Stimulated activated CD4-positive, alpha-beta T cell treated with anti-CD3 and anti-CD28 coated beads, TNF-alpha, amount 100 ng/mL, for 48 hours (primary cell): ENCODE measurements around the gene UBE4B.
"Not testable (repeated sequence)": the region's sequence is repeated elsewhere in the genome, so short reads cannot be mapped to it uniquely, and the experiment has no call there.

Source experiments
- DNase-seq, 3 donors: peaks; one replicate each; pipeline ENCODE4 v3.0.0-alpha.2; 2020; ENCODE audit warnings: low read depth in 3 of 3

Gene UBE4B

DNA sequence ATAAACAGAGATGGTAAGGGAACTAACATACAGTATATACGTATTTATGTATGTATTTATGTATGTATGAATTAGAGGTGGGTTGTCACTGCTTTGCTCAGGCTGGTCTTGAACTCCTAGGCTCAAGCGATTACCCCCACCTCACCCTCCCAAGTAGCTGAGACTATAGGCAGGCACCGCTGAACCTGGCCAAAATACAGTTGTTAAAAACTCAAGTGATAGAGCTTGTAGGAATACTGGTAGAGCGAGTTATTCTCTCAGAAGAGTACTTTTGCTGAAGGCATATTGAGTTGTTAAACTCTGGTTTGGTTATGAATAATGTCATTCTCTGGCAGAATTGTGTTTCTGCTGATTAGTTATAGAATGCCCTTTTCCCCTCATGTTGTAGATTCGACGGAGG lies 38.9 kb downstream of the UBE4B start:
- DNase-seq: no peak

DNA sequence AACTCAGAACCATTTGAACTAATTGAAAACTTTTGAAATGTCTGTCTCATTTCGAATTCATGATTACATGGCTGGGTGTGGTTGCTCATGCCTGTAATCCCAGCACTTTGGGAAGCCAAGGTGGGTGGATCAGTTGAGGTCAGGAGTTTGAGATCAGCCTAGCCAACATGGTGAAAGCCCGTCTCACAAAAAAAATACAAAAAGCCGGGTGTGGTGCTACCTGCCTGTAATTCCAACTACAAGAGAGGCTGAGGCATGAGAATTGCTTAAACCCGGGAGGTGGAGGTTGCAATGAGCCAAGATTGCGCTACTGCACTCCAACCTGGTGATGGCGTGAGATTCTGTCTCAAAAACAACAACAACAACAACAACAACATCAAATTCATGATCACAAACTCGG lies 40.6 kb downstream of the UBE4B start:
- not testable (repeated sequence) for DNase-seq

DNA sequence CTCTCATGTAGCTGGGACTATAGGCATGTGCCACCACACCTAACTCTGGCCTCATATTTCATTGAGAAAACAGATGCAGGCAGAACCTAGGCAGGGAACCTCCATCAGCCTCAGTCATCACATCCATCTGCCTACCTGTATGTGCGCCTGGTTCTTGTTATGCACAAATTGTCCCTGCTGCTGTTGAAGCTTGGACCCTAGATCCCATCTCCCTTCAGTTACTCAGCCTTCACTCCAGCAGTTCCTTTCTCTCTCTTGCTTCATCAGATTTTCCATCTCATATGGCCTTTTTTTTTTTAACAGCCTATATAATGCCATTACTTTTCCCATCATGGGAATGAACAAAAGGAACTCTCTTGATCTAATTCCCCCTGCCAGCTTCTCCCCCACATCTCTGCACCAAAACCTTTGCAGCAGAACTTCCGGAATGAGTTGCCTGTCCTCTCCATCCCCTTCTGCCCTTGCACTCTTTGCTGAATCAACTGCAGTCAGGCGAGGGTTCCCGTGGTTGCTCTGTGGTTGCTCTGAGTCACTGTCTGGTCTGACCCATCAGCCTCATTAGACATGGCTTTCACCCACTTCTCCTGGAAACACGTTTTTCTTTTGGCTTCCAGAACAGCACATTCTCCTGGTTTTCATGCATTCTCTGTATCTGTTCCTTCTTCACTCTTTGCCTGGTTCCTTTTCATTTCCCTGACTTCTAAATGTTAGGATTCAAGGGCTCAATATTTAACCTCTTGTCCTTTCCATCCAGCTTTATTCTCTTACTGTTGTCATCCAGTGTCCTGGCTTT lies 41.5 kb downstream of the UBE4B start:
- peak; percentile 49 to 61 (median 53) for DNase-seq

DNA sequence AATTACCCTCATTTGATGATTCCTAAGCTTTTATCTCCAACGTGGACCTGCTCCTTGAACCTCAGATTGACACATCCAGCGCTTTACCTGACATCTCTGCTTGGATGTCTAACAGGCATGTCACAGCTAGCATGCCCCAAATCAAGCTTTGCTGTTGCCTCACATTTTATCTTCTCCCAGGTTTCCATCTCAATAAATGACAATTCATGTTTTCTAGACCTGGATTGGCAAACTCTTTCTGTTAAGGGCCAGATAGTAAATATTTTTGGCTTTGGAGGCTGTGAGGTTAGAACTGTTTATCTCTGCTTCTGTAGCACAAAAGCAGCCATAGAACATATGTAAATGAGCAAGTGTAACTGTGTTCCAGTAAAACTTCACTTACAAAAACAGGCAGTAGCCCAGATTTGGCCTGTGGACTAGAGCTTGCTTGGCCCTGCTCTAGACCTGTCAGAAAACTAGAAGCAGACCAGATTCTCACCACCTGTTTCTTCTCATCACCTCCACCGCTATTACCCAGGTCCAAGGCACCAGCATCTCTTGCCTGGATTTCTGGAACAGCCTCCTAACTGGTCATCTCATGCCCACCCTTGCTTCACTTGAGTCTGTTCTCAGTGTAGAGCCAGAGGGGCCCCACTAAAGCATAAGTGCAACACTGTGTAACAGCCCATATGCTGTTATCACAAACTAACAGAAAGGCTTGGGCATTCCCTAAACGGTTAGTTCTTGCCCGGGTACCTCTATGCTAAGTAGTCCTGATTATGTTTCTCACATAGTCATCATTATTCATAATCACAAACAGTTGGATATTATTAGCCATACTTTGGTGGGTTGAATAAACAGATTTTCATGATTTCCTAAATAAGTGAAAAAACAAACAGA lies 42.3 kb downstream of the UBE4B start:
- no peak for DNase-seq

DNA sequence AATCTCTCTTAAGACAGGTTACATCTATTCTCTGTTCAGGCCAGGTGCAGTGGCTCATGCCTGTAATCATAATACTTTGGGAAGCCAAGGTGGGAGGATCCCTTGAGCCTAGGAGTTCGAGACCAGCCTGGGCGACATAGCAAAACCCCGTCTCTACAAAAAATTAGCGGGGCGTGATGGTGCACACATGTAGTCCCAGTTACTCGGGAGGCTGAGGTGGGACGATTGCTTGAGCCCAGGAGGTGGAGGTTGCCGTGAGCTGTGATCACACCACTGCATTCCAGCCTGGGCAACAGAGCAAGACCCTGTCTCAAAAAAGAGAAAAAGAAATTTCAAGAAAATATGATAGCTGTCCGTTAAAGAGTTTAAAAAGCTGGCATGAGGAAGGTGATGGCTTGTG lies 43.0 kb downstream of the UBE4B start:
- no peak for DNase-seq

DNA sequence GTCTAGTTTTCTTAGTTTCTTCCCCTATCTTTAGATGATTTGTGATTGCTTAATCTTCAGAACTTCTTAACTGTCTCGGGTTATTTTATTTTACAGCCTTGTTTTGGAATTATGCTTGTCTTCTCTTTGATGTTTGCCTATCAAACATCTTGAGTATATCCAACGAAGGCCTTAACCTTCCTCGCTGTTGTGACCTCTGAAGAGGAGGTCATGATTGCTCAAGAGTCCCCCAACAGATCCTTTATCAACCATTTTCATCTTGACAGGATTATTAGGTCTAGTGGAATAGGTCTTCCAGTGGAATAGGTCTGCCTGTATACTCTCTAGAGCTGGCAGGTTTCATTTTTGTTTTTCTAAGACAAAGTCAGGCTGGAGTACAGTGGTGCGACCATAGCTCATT lies 45.7 kb downstream of the UBE4B start:
- no peak for DNase-seq

DNA sequence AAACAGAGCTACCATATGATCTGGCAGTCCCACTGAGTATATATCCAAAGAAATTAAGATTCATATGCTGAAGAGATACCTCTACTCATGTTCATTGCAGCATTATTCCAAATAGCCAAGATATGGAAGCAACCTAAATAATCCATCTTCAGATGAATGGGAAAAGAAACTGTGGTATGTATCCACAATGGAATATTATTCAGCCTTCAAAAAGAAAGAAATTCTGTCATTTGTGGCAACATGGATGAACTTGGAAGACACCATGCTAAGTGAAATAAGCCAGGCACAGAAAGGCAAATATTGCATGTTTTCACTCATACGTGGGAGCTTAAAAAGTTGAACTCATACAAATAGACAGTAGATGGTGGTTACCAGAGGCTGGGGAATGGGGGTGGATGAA lies 47.8 kb downstream of the UBE4B start:
- DNase-seq: no peak

DNA sequence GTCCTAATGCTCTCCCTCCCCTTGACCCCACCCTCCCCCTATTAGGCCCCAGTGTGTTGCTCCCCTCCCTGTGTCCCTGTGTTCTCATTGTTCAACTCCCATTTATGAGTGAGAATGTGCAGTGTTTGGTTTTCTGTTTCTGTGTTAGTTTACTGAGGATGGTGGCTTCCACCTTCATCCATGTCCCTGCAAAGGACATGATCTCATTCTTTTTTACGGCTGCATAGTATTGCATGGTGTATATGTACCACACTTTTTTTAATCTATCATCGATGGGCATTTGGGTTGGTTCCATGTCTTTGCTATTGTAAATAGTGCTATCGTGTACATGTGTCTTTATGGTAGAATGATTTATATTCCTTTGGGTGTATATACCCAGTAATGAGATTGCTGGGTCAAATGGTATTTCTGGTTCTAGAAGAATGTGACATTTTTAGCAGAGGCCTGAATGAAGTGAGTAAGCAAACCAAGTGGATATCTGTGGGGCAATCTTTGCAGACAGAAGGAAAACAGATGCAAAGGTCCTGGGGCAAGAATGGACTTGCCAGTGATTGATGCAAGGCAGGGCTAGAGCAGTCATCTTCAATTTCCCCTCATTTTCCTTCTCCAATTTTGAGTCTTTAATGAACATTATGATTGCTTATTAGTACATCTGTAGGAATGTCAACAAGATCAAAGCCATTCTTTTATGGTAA lies 50.2 kb downstream of the UBE4B start:
- no peak for DNase-seq

DNA sequence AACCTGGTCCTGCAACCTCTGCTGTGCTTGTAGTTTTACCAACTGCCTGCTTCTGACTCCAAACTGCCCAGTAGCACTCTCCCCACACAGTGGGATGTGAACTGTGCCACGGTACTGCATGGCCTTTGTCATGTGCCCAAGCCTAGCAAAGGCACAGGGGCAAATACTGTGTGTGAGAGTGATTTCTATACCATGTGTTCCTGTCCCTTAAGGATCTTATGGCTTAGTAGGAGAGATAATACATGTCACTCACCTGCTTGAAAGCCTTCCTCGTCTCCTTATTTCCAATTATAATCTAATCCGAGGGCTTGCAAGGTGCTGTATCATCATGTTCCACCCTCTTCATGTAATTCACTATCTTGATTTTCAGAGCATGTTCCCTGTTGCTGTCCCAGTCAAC lies 51.3 kb downstream of the UBE4B start:
- no peak for DNase-seq

DNA sequence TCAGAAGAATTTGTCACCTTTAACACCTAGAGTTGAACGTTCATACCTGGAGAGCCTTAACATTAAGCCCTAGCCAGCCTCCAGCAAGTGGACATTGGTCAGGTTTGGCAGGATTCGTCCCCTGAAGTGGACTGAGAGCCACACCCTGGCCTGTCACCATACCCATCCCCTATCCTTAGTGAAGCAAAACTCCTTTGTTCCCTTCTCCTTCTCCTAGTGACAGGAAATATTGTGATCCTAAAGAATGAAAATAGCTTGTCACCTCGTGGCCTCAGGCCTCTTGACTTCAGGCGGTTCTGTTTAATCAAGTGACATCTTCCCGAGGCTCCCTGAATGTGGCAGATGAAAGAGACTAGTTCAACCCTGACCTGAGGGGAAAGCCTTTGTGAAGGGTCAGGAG lies 52.3 kb downstream of the UBE4B start:
- no peak for DNase-seq

DNA sequence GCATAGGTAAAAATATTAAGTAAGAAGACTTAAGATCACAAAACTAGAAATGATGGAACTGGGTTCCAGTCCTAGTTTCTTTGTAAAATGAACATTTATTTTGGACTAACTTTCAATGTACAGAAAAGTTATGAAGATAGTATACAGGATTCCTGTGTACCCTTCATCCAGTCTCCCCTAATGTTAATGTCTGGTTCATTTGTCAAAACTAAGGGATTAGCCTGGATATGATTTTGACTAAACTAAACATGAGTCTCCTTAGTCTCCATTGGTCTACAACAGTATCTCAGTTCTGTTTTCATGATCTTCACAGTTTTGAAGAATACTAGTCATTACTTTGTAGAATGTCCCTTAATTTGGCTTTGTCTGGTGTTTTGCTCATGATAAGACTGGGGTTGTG lies 54.5 kb downstream of the UBE4B start:
- no peak for DNase-seq

DNA sequence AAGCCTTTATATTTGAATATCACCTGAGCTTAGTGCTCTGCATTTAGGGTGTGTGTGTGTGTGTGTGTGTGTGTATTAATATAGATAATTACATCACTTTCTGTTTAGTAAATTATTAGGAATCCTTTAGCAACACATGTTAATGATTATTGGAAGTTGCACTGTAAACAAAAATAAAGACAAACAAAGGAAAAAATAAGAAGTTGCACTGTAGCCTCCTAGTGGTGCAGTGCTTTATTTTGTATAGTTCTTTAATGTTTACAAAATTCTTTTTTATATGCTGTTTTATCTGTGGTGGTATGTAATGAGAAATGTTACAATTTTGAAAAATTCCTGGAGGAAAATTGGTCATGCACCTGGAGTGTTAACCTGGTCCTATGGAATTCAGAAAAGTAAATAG lies 69.2 kb downstream of the UBE4B start:
- no peak for DNase-seq

DNA sequence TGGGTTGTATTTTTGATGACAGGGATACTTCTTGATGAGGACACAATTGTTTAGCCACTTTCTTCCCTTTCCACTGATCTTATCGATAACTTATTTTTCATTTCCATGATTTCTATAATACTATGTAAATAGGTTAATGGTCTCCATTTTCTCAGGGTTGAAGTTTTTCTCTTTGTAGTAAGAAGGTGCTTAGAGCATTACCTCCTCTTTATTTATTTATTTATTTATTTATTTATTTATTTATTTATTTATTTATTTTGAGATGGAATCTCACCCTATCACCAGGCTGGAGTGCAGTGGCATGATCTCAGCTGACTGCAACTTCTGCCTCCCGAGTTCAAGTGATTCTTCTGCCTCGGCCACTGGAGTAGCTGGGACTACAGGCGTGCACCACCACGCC lies 70.4 kb downstream of the UBE4B start:
- DNase-seq: no peak

DNA sequence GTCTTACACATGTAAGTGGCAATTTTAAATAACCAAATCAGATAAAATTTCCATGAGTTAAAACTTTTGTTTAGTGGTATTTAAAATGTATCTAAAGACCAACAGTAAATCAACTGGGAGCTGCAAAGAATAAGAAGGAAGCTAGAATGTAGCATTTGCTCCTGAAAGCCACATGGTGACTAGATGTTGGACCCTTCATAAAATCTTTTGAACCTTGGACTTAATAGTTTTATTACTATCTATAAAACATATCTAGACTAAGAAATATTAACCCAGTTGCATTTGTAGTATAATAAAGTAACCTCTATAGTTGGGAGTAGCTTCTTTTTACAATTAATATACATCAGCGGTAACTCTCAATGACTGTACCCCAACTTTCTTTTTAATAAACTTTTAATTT lies 72.1 kb downstream of the UBE4B start:
- DNase-seq: no peak

DNA sequence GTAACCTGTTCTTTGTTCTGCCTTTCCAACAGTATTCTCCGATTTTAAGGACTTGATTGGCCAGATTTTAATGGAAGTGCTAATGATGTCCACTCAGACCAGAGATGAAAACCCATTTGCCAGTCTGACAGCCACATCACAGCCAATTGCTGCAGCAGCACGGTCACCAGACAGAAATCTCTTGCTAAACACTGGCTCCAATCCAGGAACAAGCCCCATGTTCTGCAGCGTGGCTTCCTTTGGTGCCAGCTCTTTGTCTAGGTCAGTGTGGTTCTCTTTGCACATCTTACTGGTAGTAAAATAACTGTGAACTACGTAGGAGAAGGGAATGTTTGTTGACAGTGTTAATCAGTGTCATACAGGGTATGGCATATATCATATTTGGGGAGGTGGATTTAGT lies 72.7 kb downstream of the UBE4B start:
- DNase-seq: no peak

DNA sequence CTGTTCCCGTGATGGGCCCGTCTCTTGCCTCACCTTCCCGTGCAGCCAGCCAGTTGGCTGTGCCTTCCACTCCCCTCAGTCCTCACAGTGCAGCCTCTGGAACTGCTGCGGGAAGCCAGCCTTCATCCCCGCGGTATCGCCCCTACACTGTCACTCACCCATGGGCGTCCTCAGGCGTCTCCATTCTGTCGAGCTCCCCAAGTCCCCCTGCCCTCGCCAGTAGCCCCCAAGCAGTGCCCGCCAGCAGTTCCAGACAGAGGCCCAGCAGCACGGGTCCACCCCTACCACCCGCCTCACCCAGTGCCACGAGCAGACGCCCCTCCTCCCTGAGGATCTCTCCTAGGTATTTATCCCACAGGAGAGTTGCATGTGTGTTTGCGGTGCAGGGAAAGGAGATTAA lies 73.5 kb downstream of the UBE4B start:
- DNase-seq: no peak

DNA sequence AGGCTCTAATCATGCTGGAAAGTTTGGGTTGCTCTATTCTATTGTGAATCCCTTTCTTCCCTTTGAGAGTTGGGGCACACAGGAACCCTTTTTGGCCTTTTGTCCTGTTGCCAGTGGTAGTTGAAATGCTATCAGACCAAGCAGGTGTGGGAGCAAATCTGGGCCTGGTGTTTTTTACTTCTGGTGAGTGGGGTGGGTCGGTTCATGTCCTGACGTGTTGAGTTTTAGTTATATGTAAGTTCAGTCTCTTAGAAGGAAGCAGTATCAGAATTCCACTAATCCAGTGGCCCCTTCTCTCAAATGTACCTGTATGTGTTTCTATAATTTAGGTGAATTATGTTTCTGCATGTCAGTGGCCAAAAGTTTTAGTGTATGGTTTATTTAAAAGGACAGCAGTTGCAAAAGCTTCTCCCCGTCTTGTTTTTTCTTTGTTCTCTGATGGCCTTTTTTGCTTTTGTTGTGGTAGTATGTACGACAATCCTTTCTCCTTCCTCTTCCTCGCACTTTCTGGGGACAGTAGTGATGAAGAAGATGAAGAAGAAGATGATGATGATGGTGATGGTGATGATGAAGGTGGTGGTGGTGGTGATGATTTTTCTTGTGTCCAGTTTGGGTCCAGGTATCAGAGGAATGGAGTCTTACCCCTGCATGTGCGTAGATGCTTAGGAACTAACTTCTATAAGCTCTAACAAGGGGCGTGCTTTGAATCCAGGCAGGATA lies 74.2 kb downstream of the UBE4B start:
- DNase-seq: no peak

DNA sequence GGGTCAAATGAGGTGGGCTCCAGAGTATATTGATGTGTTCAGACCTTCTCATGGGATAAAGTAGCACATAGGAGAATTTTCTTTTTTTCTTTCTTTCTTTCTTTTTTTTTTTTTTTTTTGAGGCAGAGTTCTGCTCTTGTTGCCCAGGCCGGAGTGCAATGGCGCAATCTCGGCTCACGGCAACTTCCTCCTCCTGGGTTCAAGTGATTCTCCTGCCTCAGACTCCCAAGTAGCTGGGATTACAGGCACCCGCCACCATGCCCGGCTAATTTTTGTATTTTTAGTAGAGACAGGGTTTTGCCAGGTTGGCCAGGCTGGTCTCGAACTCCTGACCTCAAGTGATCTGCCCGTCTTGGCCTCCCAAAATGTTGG lies 74.7 kb downstream of the UBE4B start:
- not testable (repeated sequence) for DNase-seq

DNA sequence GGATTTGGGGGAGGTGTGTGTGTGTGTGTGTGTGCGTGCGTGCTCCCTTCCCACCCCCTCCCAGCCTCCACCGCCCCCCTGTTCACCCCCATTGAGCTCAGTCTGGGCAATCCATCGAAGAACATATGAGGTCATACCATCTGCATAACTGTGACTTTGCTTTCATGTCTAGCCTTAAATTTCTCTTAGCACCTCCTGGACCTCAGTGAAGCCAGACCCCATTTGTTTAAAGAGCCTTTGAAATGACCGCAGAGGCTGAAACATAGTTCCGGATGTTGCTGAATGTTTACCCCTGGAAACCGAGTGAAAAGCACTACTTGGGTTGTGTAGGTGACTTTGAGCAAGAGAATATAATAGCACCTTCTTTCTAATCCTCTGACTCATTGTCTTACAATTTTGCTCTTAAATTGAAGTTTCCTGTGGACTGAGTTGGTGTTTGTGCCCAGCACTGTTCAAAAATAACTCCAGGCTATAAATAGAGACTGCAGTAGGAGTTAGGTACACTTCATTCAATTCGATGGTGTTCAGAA lies 75.4 kb downstream of the UBE4B start:
- DNase-seq: no peak

DNA sequence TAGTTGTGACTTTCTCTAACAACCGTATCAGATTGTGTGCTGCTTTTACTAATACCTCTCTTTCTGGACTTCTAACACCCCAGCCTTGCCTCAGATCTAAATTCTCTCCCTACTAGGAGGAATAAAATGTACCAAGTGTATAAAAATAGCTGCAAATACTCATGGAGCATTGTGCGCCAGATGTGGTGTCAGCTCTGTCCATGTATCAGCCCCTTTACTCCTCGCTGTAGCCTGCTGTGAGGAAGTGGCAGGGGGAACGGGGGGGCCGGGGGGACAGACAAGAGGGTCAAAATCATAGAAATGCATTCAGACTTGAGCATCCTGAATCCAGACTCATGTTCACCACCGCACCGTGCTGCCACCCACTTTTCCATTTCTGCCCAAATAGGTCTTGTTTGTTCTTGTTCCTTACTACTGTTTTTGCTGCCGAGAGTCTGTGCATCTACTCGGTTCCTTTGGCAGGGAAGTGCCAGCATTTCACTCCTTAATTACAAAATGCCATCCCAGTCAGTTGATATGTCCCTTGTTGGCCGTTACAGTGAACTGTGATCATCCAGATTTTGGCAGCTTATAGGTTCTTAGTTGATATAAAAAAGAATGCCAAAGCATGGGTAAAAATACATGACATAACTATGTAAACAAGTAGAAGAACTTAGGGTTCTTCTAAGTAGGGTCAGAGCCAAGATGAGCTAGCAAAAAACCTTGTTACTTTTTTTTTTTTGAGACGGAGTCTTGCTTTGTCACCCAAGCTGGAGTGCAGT lies 76.4 kb downstream of the UBE4B start:
- no peak for DNase-seq

DNA sequence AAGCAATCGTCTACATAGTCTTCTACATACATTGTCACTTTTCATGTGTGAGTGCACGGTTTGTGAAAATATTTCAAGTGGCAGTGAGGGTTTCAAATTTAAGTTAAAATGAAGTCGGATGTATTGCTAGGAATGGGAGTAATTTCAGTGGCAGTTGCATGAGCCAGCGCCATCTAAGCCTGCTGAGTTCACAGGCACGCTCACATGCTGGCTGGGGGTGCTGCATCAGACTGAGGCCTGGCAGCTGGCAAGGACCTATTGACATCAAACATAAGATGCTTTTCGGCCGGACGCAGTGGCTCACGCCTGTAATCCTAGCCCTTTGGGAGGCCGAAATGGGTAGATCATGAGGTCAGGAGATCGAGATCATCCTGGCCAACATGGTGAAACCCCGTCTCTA lies 80.7 kb downstream of the UBE4B start:
- no peak for DNase-seq
